HuH-7 (cell line): ENCODE measurements around the gene SLC4A1.
"Not testable (repeated sequence)": the region's sequence is repeated elsewhere in the genome, so short reads cannot be mapped to it uniquely, and the experiment has no call there.

Experiments used
- DNase-seq: peaks from one replicate; pipeline ENCODE4 v3.0.0; 2011; ENCODE audit warnings: low spot score

Gene SLC4A1

GRCh38 chr17:44256671-44257070, 11.3 kb downstream of the SLC4A1 start:
- DNase-seq: no peak

GRCh38 chr17:44255915-44256314, 12.0 kb downstream of the SLC4A1 start:
- DNase-seq: no peak

GRCh38 chr17:44254361-44255095, 13.4 kb downstream of the SLC4A1 start:
- no peak for DNase-seq

- no peak for DNase-seq
These were observed 14.9 kb downstream of the SLC4A1 start for GRCh38 chr17:44253006-44253405.

- DNase-seq: no peak
These were observed 16.9 kb downstream of the SLC4A1 start for GRCh38 chr17:44251062-44251461.

- no peak for DNase-seq
These were observed 18.3 kb downstream of the SLC4A1 start for GRCh38 chr17:44249501-44250246.

- no peak for DNase-seq
These were observed 19.8 kb downstream of the SLC4A1 start for GRCh38 chr17:44247876-44248736.

- no peak for DNase-seq
These were observed 20.5 kb downstream of the SLC4A1 start for GRCh38 chr17:44247440-44247841.

- DNase-seq: no peak
These were observed 26.8 kb downstream of the SLC4A1 start for GRCh38 chr17:44241106-44241624.

GRCh38 chr17:44237886-44238285, 30.0 kb downstream of the SLC4A1 start:
- DNase-seq: not testable (repeated sequence)

GRCh38 chr17:44236444-44236991, 31.4 kb downstream of the SLC4A1 start:
- no peak for DNase-seq

GRCh38 chr17:44235583-44235936, 32.4 kb downstream of the SLC4A1 start:
- no peak for DNase-seq

GRCh38 chr17:44233582-44233981, 34.4 kb downstream of the SLC4A1 start:
- no peak for DNase-seq

- no peak for DNase-seq
These were observed 35.9 kb downstream of the SLC4A1 start for GRCh38 chr17:44232061-44232460.

- no peak for DNase-seq
These were observed 37.8 kb downstream of the SLC4A1 start for GRCh38 chr17:44230140-44230539.

GRCh38 chr17:44229090-44229489, 38.8 kb downstream of the SLC4A1 start:
- DNase-seq: no peak

GRCh38 chr17:44223541-44224071, 44.3 kb downstream of the SLC4A1 start:
- no peak for DNase-seq

GRCh38 chr17:44222112-44222869, 45.6 kb downstream of the SLC4A1 start:
- peak; percentile 90 for DNase-seq

GRCh38 chr17:44221862-44222111, 46.1 kb downstream of the SLC4A1 start:
- DNase-seq: peak; percentile 63

- peak; percentile 79 for DNase-seq
These were observed 46.7 kb downstream of the SLC4A1 start for GRCh38 chr17:44221084-44221861.
